Measurements from ENCODE around the gene CELSR2. TPM values are rescaled to one million over a fixed set of nuclear protein-coding genes. Genes with fewer than 3 reads are reported as not detected.

Gene CELSR2
- total and polyA plus RNA-seq, 2 experiments from 2014 or later: 11.2 to 35.1 TPM

- no peak for DNase-seq (ENCODE audit: low spot score)
- Mint-ChIP-seq H3K27me3 (ENCODE audit: insufficient read depth, low read depth, poor library complexity) (peaks cover 26% of the 10 kb centered on the region), H3K4me3 (peak overlapping the region; percentile 70), H3K9me3 (peaks cover 17% of the 10 kb centered on the region; the same call in 2 of the 3 replicates), H3K4me1 (peaks cover 29% of the 10 kb centered on the region), H3K36me3 (ENCODE audit: low read depth) (peaks cover 28% of the 10 kb centered on the region), H3K27ac (no peak overlapping the region)
- Histone ChIP-seq H3K79me2 (replicated peaks; ENCODE audit: insufficient read depth) (peaks cover 11% of the 10 kb centered on the region; the same call in 1 of the 2 replicates), H3K27me3 (ENCODE audit: insufficient read depth) (peaks cover 12% of the 10 kb centered on the region), H3K4me1 (ENCODE audit: insufficient read depth) (peaks cover 38% of the 10 kb centered on the region), H3K4me3 (peak overlapping the region; percentile 57), H3F3A (replicated peaks; ENCODE audit: low read depth) (no peaks in the 10 kb centered on the region), H3K36me3 (ENCODE audit: insufficient read depth) (no peaks in the 10 kb centered on the region), H3K4me2 (peak overlapping the region; percentile 84), H2AFZ (no peak overlapping the region), H3K27ac (ENCODE audit: low read depth) (no peak overlapping the region), H3K9me2 (ENCODE audit: insufficient read depth) (no peaks in the 10 kb centered on the region), H4K20me1 (replicated peaks; ENCODE audit: insufficient read depth) (no peaks in the 10 kb centered on the region)
- no peak for TF ChIP-seq CTCF (conservative IDR thresholded peaks at IDR 0.05; ENCODE audit: low read depth in 2 of 2)
- no peak for TF ChIP-seq JUNB (IDR thresholded peaks at IDR 0.05; ENCODE audit: unreplicated experiment)
- no peak for TF ChIP-seq CREB1 (CRISPR knock-in tag; IDR thresholded peaks at IDR 0.05; ENCODE audit: low read depth)
- no peak for TF ChIP-seq EZH2phosphoT487 (IDR thresholded peaks at IDR 0.05; ENCODE audit: unreplicated experiment)
- TF ChIP-seq, protein P1, sequence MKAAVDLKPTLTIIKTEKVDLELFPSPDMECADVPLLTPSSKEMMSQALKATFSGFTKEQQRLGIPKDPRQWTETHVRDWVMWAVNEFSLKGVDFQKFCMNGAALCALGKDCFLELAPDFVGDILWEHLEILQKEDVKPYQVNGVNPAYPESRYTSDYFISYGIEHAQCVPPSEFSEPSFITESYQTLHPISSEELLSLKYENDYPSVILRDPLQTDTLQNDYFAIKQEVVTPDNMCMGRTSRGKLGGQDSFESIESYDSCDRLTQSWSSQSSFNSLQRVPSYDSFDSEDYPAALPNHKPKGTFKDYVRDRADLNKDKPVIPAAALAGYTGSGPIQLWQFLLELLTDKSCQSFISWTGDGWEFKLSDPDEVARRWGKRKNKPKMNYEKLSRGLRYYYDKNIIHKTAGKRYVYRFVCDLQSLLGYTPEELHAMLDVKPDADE (IDR thresholded peaks at IDR 0.05): no peak
- TF ChIP-seq NANOG (IDR thresholded peaks at IDR 0.05; ENCODE audit: borderline replicate concordance): no peak
- no peak for TF ChIP-seq ZNF462 (CRISPR knock-in tag; IDR thresholded peaks at IDR 0.05)
- no peak for TF ChIP-seq STAT1 (IDR thresholded peaks at IDR 0.05; ENCODE audit: unreplicated experiment)
- no peak for TF ChIP-seq REST (IDR thresholded peaks at IDR 0.05; ENCODE audit: unreplicated experiment)
- no peak for TF ChIP-seq EZH2 (IDR thresholded peaks at IDR 0.05; ENCODE audit: low read depth, unreplicated experiment)
- TF ChIP-seq POLR2AphosphoS5 (IDR thresholded peaks at IDR 0.05; ENCODE audit: low read depth): no peak
- no peak for TF ChIP-seq ZNF114 (CRISPR knock-in tag; IDR thresholded peaks at IDR 0.05)
- no peak for TF ChIP-seq ZNF331 (CRISPR knock-in tag; IDR thresholded peaks at IDR 0.05; ENCODE audit: low read depth)
- no peak for ATAC-seq
Measured at GRCh38 chr1:109250454-109251276, 1.3 kb downstream of the CELSR2 start.
